Mesenchymal stem cell (in vitro differentiated cells and primary cell): ENCODE data around the gene INPP5E.

ENCODE experiments used
- DNase-seq: peaks from one replicate; pipeline ENCODE4 v3.0.0-alpha.2; 2013
- H2AFZ ChIP-seq: one replicate; pipeline ENCODE4 v1.6.1; 2013; ENCODE audit warnings: low read depth, mild to moderate bottlenecking, control low read depth, inconsistent platforms, low read length, moderate library complexity
- H2AK5ac ChIP-seq: 2 replicates; pipeline ENCODE4 v1.6.1; 2013; ENCODE audit warnings: low read length, moderate library complexity, mild to moderate bottlenecking, inconsistent platforms; ENCODE audit not compliant: severe bottlenecking
- H2BK120ac ChIP-seq: one replicate; pipeline ENCODE4 v1.6.1; 2013; ENCODE audit warnings: low read depth, mild to moderate bottlenecking, inconsistent platforms, low read length, moderate library complexity
- H2BK12ac ChIP-seq, 2 experiments: one replicate each; pipeline ENCODE4 v1.6.1; 2013; ENCODE audit warnings: inconsistent platforms in 2 of 2, low read length in 2 of 2, mild to moderate bottlenecking in 2 of 2, moderate library complexity in 2 of 2, control low read depth in 1 of 2
- H2BK15ac ChIP-seq: one replicate; pipeline ENCODE4 v1.6.1; 2013; ENCODE audit warnings: mild to moderate bottlenecking, low read depth, inconsistent platforms; ENCODE audit not compliant: poor library complexity, severe bottlenecking
- H2BK5ac ChIP-seq: 2 replicates; pipeline ENCODE4 v1.6.1; 2013; ENCODE audit warnings: low read depth, mild to moderate bottlenecking, low read length, control low read depth, inconsistent platforms; ENCODE audit not compliant: poor library complexity, severe bottlenecking
- H3K14ac ChIP-seq, 2 experiments: one replicate each; pipeline ENCODE4 v1.6.1; 2013; ENCODE audit warnings: inconsistent platforms in 2 of 2, low read length in 2 of 2, control low read depth in 1 of 2, mild to moderate bottlenecking in 1 of 2, moderate library complexity in 1 of 2
- H3K18ac ChIP-seq, 2 experiments: one replicate each; pipeline ENCODE4 v1.6.1; 2013; ENCODE audit warnings: inconsistent platforms in 2 of 2, low read length in 2 of 2, control low read depth in 1 of 2, low read depth in 1 of 2, mild to moderate bottlenecking in 1 of 2
- H3K23ac ChIP-seq, 2 experiments: one replicate each; pipeline ENCODE4 v1.6.1; 2013; ENCODE audit warnings: inconsistent platforms in 2 of 2, low read length in 2 of 2, mild to moderate bottlenecking in 2 of 2, moderate library complexity in 2 of 2, control low read depth in 1 of 2
- H3K27ac ChIP-seq: 2 replicates; pipeline ENCODE4 v1.5.1; 2013; ENCODE audit warnings: mild to moderate bottlenecking, moderate library complexity, low read length, control low read depth, inconsistent platforms; ENCODE audit not compliant: poor library complexity, severe bottlenecking
- H3K27me3 ChIP-seq, 2 experiments: 2 replicates each; pipeline versions ENCODE4 v1.6.1 to v1.7.0; 2013; ENCODE audit warnings: low read length in 2 of 2, mild to moderate bottlenecking in 2 of 2, moderate library complexity in 2 of 2, control low read depth in 1 of 2, inconsistent platforms in 1 of 2; ENCODE audit not compliant: control insufficient read depth in 1 of 2, insufficient read depth in 1 of 2
- H3K36me3 ChIP-seq, 2 experiments: 2 replicates each; pipeline versions ENCODE4 v1.6.1 to v1.7.0; 2013; ENCODE audit warnings: low read length in 2 of 2, control low read depth in 1 of 2, inconsistent platforms in 1 of 2, low read depth in 1 of 2, mild to moderate bottlenecking in 1 of 2; ENCODE audit not compliant: insufficient read depth in 2 of 2, control insufficient read depth in 1 of 2
- H3K4ac ChIP-seq, 2 experiments: one replicate each; pipeline ENCODE4 v1.6.1; 2013; ENCODE audit warnings: inconsistent platforms in 2 of 2, low read length in 2 of 2, mild to moderate bottlenecking in 2 of 2, moderate library complexity in 2 of 2, control low read depth in 1 of 2, low read depth in 1 of 2
- H3K4me1 ChIP-seq: 2 replicates; pipeline ENCODE4 v1.6.1; 2013; ENCODE audit warnings: low read depth, low read length, control low read depth; ENCODE audit not compliant: control insufficient read depth, insufficient read depth
- H3K4me2 ChIP-seq: 2 replicates; pipeline ENCODE4 v1.6.1; 2013; ENCODE audit warnings: low read length, mild to moderate bottlenecking, inconsistent platforms; ENCODE audit not compliant: poor library complexity, severe bottlenecking
- H3K4me3 ChIP-seq, 2 experiments: 2 replicates each; pipeline versions ENCODE4 v1.5.1 to v1.7.0; 2013; ENCODE audit warnings: low read length in 2 of 2, mild to moderate bottlenecking in 2 of 2, control low read depth in 1 of 2, low read depth in 1 of 2; ENCODE audit not compliant: insufficient read depth in 1 of 2
- H3K79me1 ChIP-seq: replicated peaks from 2 replicates; pipeline ENCODE4 v1.6.1; 2013; ENCODE audit warnings: mild to moderate bottlenecking, control low read depth, low read length, inconsistent platforms; ENCODE audit not compliant: poor library complexity, severe bottlenecking
- H3K9ac ChIP-seq: 2 replicates; pipeline ENCODE4 v1.7.0; 2013; ENCODE audit warnings: mild to moderate bottlenecking, low read length, moderate library complexity
- H3K9me3 ChIP-seq: 2 replicates; pipeline ENCODE4 v1.7.0; 2013; ENCODE audit warnings: mild to moderate bottlenecking, low read length; ENCODE audit not compliant: control insufficient read depth
- H4K8ac ChIP-seq: one replicate; pipeline ENCODE4 v1.6.1; 2013; ENCODE audit warnings: inconsistent platforms, mild to moderate bottlenecking, low read length, moderate library complexity
- H4K91ac ChIP-seq: one replicate; pipeline ENCODE4 v1.6.1; 2013; ENCODE audit warnings: mild to moderate bottlenecking, low read length, inconsistent platforms
- WGBS: methylation state at CpG from one replicate; pipeline ENCODE4 v1.1.7; 2013; ENCODE audit warnings: mixed read lengths; 5-methylcytosine and 5-hydroxymethylcytosine counted together

INPP5E gene

DNA sequence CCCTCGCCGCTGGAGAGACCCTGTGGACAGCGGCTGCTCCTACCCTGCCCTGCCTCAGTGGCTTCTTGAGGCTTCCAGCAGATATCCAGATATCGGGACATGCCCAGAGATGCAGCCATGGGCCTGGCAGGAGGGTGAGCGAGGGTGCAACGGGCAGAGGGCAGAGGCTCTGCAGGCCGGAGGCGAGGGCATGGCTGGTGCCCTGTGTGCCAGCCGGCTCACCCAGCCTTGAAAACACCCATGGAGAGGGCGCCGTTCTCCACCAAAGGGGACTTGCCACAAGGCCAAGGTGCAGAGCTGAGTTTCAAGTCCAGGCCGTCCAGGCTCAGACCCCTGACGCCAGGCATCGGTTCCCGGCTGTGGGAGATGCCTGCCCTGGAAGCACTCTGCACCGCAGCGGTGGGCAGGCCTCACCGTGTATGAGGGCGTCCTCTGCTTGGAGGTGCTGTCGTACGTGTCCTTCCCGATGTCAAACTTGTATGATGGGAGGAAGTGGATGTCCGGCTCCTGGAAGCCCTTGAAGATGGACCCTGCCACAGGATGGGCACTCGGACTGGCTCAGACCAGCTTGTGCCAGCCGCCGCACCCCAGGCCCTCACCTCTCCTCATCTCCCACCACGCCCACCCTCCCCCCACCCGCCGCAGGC lies 8.9 kb downstream of the INPP5E start:
- no peak overlapping the region for H4K91ac ChIP-seq
- H3K4me1 ChIP-seq, result peaks cover 5% of the 10 kb centered on the region
- no peaks in the 10 kb centered on the region for H3K27me3 ChIP-seq

DNA sequence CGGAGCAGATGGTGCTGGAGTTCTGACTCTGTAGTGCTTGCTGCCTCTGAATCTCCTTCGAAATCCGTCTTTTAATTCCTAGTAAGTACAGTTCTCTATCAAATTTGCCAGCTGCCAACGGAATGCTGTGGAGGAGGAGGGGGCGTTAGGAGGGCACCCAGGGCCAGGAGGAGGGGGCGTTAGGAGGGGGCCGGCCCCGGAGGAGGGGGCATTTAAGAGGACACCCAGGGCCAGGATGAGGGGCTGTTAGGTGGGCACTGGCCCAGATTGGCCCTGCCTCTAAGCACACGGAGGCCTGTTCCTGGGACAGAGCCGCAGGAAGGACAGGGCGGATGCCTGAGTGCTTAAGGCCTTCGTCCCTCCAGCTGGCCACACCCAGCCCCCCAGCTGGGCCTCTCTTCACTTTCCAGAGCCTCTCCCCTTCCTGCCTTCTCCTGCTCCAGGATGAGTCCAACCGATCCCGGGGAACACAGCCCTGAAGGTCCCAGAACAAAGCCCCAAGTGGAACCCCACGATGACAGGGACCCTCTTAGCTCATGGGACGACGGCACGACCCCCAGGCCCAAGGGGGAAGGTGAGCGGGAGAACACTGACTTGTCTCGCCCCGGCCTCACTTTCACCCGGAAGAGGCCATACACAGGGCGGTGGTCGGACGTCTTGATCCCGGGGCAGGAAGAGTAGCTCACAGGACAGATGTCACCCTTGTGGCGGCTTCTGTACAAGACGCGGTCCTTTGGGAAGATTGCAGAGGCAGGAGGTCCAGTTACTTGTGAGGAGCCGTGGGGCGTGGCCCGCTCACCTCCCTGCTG lies 9.8 kb downstream of the INPP5E start:
- no peak overlapping the region for H2BK15ac ChIP-seq
- H2BK120ac ChIP-seq, result no peak overlapping the region
- H3K14ac ChIP-seq, result no peak overlapping the region
- no peak overlapping the region for H3K4me3 ChIP-seq
- peaks cover 29% of the 10 kb centered on the region for H3K79me1 ChIP-seq
- H2BK12ac ChIP-seq, result no peak overlapping the region
- H3K27ac ChIP-seq, result no peak overlapping the region
- H2AFZ ChIP-seq, result no peak overlapping the region
- H4K91ac ChIP-seq, result no peak overlapping the region
- peaks cover 5% of the 10 kb centered on the region for H3K4me1 ChIP-seq
- H3K23ac ChIP-seq, result no peak overlapping the region
- no peaks in the 10 kb centered on the region for H3K27me3 ChIP-seq
- H3K9ac ChIP-seq, result no peak overlapping the region
- H3K36me3 ChIP-seq, result peaks cover 42 to 70% of the 10 kb centered on the region in 2 experiments
- 84% methylated on average over 30 of the region's 32 CpGs for WGBS
- no peak overlapping the region for H3K4me2 ChIP-seq
- no peak for DNase-seq
- no peak overlapping the region for H3K18ac ChIP-seq
- no peaks in the 10 kb centered on the region for H3K9me3 ChIP-seq
- H2BK5ac ChIP-seq, result no peak overlapping the region
- no peak overlapping the region for H2AK5ac ChIP-seq
- H3K4ac ChIP-seq, result no peak overlapping the region
- no peak overlapping the region for H4K8ac ChIP-seq

More for the DNA sequence above, 8.9 kb downstream of the INPP5E start:
- no peak overlapping the region for H3K4me2 ChIP-seq
- H2BK120ac ChIP-seq, result no peak overlapping the region
- DNase-seq, result no peak
- no peak overlapping the region for H3K4me3 ChIP-seq
- H4K8ac ChIP-seq, result no peak overlapping the region
- no peak overlapping the region for H3K27ac ChIP-seq
- H3K79me1 ChIP-seq, result peaks cover 33% of the 10 kb centered on the region
- H3K36me3 ChIP-seq, result peaks cover 41 to 70% of the 10 kb centered on the region in 2 experiments
- H3K23ac ChIP-seq, result no peak overlapping the region
- H2BK5ac ChIP-seq, result no peak overlapping the region
- no peak overlapping the region for H3K9ac ChIP-seq
- H3K14ac ChIP-seq, result no peak overlapping the region
- H2BK12ac ChIP-seq, result no peak overlapping the region
- no peak overlapping the region for H2AFZ ChIP-seq
- H2AK5ac ChIP-seq, result no peak overlapping the region
- WGBS, result 95% methylated on average over 15 of the region's 29 CpGs
- H2BK15ac ChIP-seq, result no peak overlapping the region
- H3K18ac ChIP-seq, result no peak overlapping the region
- H3K4ac ChIP-seq, result no peak overlapping the region
- H3K9me3 ChIP-seq, result no peaks in the 10 kb centered on the region

DNA sequence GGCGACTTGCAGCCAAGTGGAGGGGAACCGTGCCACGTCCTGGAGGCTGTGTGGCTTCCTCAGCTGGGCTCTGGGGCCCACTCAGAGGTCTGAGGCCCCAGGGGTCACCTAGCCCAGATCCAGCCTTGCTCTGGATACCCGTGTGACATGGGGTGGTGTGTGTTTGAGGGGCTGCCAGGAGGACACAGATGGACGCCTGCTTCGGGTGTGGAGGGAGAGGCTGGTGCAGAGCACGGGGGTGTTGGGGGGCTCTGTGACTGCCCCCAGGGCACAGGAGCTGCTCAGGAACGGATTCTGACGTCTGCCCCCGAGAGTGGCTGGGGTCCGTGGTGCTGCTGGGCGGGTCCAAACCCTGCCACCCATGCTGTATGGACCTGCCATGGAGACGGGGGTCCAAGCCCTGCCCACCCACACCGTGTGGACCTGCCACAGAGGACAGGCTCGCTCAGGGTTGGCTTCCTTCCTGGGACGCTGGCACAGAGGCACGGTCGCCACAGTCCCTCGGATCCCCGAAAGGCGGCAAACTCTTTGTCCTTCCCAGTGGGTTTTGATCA lies 10.5 kb downstream of the INPP5E start:
- Histone ChIP-seq H2AK5ac (no peak overlapping the region), H3K4me1 (peaks cover 3% of the 10 kb centered on the region), H2BK120ac (no peak overlapping the region), H3K4me3 (no peak overlapping the region), H2BK12ac (no peak overlapping the region), H3K4ac (no peak overlapping the region), H4K8ac (no peak overlapping the region), H3K79me1 (peaks cover 25% of the 10 kb centered on the region), H3K27me3 (no peaks in the 10 kb centered on the region), H3K18ac (no peak overlapping the region), H3K23ac (no peak overlapping the region), H2BK15ac (no peak overlapping the region), H3K4me2 (no peak overlapping the region), H3K14ac (no peak overlapping the region), H2BK5ac (no peak overlapping the region), H3K27ac (no peak overlapping the region), H3K9me3 (no peaks in the 10 kb centered on the region), H4K91ac (no peak overlapping the region), H2AFZ (no peak overlapping the region), H3K36me3 (peaks cover 50 to 70% of the 10 kb centered on the region in 2 experiments), H3K9ac (no peak overlapping the region)
- no peak for DNase-seq
- WGBS, result 93% methylated on average over 21 of the region's 21 CpGs

DNA sequence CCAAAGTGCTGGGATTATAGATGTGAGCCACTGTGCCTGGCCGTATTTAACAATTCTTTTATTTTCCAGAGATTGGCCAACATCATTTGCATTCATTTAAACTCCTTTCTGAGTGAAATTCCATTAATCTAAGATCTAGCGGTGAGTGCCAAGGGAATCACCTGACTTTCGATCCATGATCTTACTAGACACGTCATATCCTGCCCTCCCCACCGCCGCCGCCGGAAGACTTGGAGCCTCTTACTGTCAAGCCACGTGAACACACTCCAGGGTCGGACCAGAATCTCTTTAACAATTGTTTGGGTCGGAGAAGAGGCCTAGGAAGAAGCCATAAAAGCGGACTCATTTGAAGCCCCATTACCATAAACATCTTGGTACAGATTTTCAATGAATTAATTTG lies 12.9 kb downstream of the INPP5E start:
- no peak overlapping the region for H3K27ac ChIP-seq
- no peak overlapping the region for H2BK12ac ChIP-seq
- H4K8ac ChIP-seq, result no peak overlapping the region
- H3K36me3 ChIP-seq, result peaks cover 61 to 69% of the 10 kb centered on the region in 2 experiments
- H3K9me3 ChIP-seq, result no peaks in the 10 kb centered on the region
- no peaks in the 10 kb centered on the region for H3K27me3 ChIP-seq
- no peak overlapping the region for H3K4ac ChIP-seq
- no peak overlapping the region for H4K91ac ChIP-seq
- no peak overlapping the region for H3K23ac ChIP-seq
- DNase-seq, result no peak
- no peak overlapping the region for H2AK5ac ChIP-seq
- H2BK120ac ChIP-seq, result no peak overlapping the region
- WGBS, result over 99% methylated on average over 10 of the region's 12 CpGs
- H2AFZ ChIP-seq, result no peak overlapping the region
- peaks cover 23% of the 10 kb centered on the region for H3K79me1 ChIP-seq
- H3K4me1 ChIP-seq, result peaks cover 3% of the 10 kb centered on the region
- H2BK15ac ChIP-seq, result no peak overlapping the region
- H3K18ac ChIP-seq, result no peak overlapping the region
- H3K9ac ChIP-seq, result no peak overlapping the region
- no peak overlapping the region for H3K14ac ChIP-seq
- H3K4me2 ChIP-seq, result no peak overlapping the region
- H2BK5ac ChIP-seq, result no peak overlapping the region
- no peak overlapping the region for H3K4me3 ChIP-seq
